Ramos (cell line): ENCODE results near the gene GPS2.

Experiments
- in situ Hi-C: fragments of 300-500 bp; cut with MboI; formaldehyde crosslinking; loops from one replicate; pipeline ENCODE4 v1.14.3; 2022; ENCODE audit warnings: low sequenced_read_pairs; ENCODE audit not compliant: unreplicated experiment

The GPS2 gene

GRCh38 chr17:7314719-7315569 lies at the start of gene GPS2:
TSS of gene GPS2 (minus strand) at chr17:7315360. CDS start at chr17:7315052, 308 bp downstream.
- in situ Hi-C loops = no loop called here

GRCh38 chr17:7363311-7363710 lies 48.2 kb upstream of the GPS2 start:
- in situ Hi-C loops = no loop called here

- in situ Hi-C loops = no loop called here
Observed at GRCh38 chr17:7361906-7362305, 46.7 kb upstream of the GPS2 start.

GRCh38 chr17:7357381-7357780 lies 42.2 kb upstream of the GPS2 start:
- in situ Hi-C loops = no loop called here

GRCh38 chr17:7356756-7357155 lies 41.6 kb upstream of the GPS2 start:
- in situ Hi-C loops = no loop called here

GRCh38 chr17:7356072-7356549 lies 41.0 kb upstream of the GPS2 start:
- in situ Hi-C loops = no loop called here

GRCh38 chr17:7355573-7355972 lies 40.4 kb upstream of the GPS2 start:
- in situ Hi-C loops = no loop called here

GRCh38 chr17:7355053-7355452 lies 39.9 kb upstream of the GPS2 start, which contains the start of gene TMEM95:
TSS of gene TMEM95 (plus strand) at chr17:7355156. CDS start at chr17:7355205, 49 bp downstream.
- in situ Hi-C loops = no loop called here

- in situ Hi-C loops = no loop called here
Observed at GRCh38 chr17:7354262-7354843, 39.2 kb upstream of the GPS2 start.

GRCh38 chr17:7352910-7353635 lies 37.9 kb upstream of the GPS2 start:
- in situ Hi-C loops = no loop called here

- in situ Hi-C loops = no loop called here
Observed at GRCh38 chr17:7352503-7352889, 37.3 kb upstream of the GPS2 start.

- in situ Hi-C loops = no loop called here
Observed at GRCh38 chr17:7351665-7352502, 36.7 kb upstream of the GPS2 start, which contains the start of gene KCTD11. TSS of gene KCTD11 (plus strand) at chr17:7352162.

GRCh38 chr17:7348478-7349242 lies 33.5 kb upstream of the GPS2 start:
- in situ Hi-C loops = loop anchor here (10.0 kb wide), 1 partner anchor 74 kb away; no protein-coding TSS in a partner anchor

- in situ Hi-C loops = loop anchor here (10.0 kb wide), 1 partner anchor 73 kb away; no protein-coding TSS in a partner anchor
Observed at GRCh38 chr17:7347630-7348477, 32.7 kb upstream of the GPS2 start.

- in situ Hi-C loops = loop anchor here (10.0 kb wide), 1 partner anchor 72 kb away; no protein-coding TSS in a partner anchor
Observed at GRCh38 chr17:7346761-7347614, 31.8 kb upstream of the GPS2 start.

GRCh38 chr17:7343250-7343649 lies 28.1 kb upstream of the GPS2 start:
- in situ Hi-C loops = loop anchor here (10.0 kb wide), 1 partner anchor 68 kb away; no protein-coding TSS in a partner anchor

- in situ Hi-C loops = loop anchor here (10.0 kb wide), 1 partner anchor 67 kb away; no protein-coding TSS in a partner anchor
Observed at GRCh38 chr17:7341842-7342241, 26.7 kb upstream of the GPS2 start.
